HG03439 (cell line): ENCODE results near the gene SERPINB11.
"Not testable (repeated sequence)": the region's sequence is repeated elsewhere in the genome, so short reads cannot be mapped to it uniquely, and the experiment has no call there.

Source experiments
- ATAC-seq: cut with Tn5 transposase; IDR thresholded peaks from one replicate; pipeline ENCODE4 v1.9.1; 2021; ENCODE audit warnings: mild to moderate bottlenecking, moderate library complexity; ENCODE audit not compliant: unreplicated experiment

The SERPINB11 gene

GRCh38 chr18:63725682-63726480 lies 23.1 kb downstream of the SERPINB11 start:
- ATAC-seq: no peak

- no peak for ATAC-seq
Measured at GRCh38 chr18:63730773-63731172, 28.0 kb downstream of the SERPINB11 start.

DNA sequence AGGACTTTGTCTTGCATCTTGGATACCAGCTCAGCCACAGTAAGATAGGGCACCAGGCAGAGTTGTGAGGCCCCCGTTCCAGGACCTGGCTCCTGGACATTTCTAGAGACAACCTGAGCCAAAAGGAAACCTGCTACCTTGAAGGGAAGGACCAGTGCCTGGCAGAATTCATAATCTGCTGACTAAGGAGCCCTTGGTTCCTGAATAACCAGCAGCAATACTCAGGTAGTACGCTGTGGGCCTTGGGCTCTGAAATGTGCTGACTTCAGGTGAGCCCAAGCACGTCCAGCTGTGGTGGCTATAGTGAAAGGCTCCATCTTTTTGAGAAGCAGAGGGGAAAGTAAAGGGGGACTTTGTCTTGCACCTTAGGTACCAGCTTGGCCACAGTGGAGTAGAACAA lies 28.5 kb downstream of the SERPINB11 start:
- ATAC-seq: no peak

DNA sequence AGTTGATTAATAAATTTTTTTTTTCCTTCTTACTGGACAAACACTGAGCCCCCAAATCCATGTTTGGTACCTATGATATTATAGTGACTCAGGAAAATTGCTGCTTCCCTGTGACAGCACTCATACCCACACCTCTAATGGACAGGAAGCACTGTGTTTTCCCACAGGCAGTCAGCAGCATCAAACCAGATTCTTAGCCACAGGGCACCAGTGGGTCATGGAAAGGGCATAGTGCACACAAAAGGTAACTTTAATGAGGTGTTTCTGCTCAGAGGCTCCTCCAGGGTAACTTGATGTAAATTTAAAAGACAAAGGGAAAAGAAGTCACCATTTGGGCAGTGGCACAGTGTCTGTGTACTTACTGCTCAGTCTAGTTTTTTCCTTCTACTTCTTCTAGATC lies 34.1 kb downstream of the SERPINB11 start:
- no peak for ATAC-seq

- ATAC-seq: no peak
Measured at GRCh38 chr18:63741769-63742168, 39.0 kb downstream of the SERPINB11 start.

DNA sequence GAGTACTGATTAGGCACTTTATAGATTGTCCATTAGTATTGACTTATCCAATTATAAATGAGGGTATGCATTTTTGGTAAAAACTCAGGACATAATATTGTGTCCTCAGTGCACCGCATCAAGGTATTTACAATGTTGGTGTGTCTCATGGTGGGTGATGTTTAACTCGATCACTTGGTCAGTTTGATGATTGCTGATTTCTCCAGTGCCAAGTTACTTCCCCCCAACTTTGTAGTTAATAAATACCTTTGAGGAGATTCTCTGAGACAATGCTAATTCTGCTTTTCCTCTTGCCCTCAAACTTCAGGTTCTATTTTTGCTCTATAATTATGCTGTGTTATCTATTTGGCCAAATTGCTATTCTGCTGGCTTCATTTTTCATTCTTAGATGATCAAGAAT lies 44.2 kb downstream of the SERPINB11 start:
- no peak for ATAC-seq

GRCh38 chr18:63749489-63749888 lies 46.7 kb downstream of the SERPINB11 start:
- no peak for ATAC-seq

DNA sequence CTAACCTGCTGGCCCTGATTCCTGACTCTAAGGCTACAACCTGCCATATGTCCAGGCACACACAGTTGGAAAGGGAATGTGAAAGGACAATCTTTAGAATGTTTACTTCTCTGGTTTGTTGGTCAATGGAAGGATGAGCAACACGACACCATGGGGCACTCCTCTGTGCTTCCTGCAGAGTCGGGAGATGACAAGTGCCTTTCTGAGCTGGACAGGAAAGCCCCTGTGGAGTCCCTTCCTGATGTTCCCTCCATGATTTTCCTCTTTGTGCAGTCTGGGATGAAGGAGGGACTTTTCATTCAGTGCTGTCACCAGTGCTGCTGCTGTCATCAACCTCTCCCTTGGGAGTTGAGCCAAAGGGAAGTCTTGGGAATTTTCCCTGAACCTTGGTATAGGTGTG lies 49.9 kb downstream of the SERPINB11 start:
- no peak for ATAC-seq

DNA sequence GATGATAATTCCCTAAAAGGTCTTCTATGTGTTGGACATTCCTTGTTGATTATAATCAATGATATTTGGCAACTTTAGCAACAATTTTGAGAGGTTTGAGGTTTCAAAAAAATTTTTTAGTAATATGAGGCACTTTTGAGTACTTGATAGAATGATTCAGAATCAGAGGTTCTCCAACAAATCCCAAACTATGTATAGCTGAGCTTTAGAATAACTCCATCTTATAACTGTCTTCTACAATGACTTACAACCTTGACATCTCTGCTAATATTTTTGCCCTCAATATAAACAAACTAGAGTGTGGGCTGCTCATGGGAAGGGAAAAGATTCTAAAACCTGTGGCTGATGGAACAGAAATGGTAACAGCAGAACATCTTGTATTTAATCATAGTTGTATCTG lies 50.9 kb downstream of the SERPINB11 start:
- ATAC-seq: no peak

GRCh38 chr18:63757541-63757940 lies 54.8 kb downstream of the SERPINB11 start:
- no peak for ATAC-seq

DNA sequence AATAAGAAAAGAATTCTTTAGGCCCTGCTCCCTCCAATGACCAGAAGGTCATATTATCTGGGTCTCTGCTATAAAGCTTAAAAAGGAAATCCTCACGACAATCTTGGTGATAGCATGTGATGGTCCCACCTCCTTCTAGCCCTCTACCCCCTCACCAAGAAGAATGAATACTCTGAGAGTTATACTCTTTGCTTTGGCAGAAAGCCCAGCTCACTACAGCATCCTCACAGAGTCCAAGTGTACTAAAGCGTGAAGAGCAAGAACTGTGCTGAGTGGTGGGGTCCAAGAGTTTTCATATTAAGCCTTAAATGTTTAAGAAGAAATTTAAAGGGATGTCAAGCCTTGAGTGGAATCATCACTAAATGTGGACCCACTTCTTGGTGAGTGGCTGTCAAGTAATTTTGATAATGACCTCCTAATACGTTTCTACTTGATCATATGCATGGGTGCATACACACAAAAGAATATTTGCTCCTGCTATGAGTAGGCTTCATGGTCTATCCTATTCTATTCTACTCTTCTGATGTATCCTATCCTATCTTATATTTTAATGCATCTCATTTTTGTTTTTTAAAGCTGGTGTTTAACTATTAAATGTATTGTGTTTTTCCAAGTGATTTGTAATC lies 56.0 kb downstream of the SERPINB11 start:
- ATAC-seq: no peak

DNA sequence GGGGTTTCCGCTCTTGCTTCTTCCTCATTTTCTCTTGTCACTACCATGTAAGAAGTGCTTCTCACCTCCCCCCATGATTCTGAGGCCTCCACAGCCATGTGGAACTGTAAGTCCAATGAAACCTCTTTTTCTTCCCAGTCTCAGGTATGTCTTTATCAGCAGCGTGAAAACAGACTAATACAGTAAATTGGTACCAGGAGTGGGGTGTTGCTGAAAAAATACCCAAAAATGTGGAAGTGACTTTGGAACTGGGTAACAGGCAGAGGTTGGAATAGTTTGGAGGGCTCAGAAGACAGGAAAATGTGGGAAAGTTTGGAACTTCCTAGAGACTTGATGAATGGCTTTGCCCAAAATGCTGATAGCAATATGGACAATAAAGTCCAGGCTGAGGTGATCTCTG lies 57.0 kb downstream of the SERPINB11 start:
- ATAC-seq: not testable (repeated sequence)

DNA sequence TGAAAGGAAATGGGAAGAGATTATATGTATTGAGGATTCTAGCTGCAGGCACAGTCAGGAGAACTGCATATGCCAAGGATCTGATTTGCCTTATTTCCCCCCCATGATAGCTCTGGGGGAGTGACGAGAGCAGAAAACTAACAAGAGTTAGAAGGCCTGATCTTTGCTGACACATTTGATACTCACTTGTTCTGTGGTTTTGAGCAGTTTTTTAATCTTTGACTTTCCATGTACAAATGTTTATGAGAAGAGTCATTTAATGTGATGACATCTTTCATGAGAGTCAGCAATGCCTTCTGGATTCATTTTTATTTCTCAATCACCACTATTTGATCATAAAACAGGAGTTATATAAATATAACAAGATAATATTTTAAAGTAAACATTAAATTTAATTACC lies 59.8 kb downstream of the SERPINB11 start:
- no peak for ATAC-seq

GRCh38 chr18:63763831-63764600 lies 61.3 kb downstream of the SERPINB11 start:
- ATAC-seq: no peak

- no peak for ATAC-seq
Measured at GRCh38 chr18:63765837-63766236, 63.1 kb downstream of the SERPINB11 start.
